Keratinocyte (primary cell): ENCODE data around the gene ITGA2. TPM values are rescaled to one million over a fixed set of nuclear protein-coding genes. Genes with fewer than 3 reads are reported as not detected.
A peak's percentile ranks its signal among the peaks of the same experiment; 100 is the strongest.

Experiments
- DNase-seq: peaks from one replicate; pipeline ENCODE4 v3.0.0-alpha.2; 2011; ENCODE audit warnings: low read depth, missing footprints, low spot score
- FAIRE-seq: peaks from 2 replicates; lab custom pipeline; 2011; peaks lifted over from hg19 to GRCh38; lab: Jason Lieb, UNC
- H2AFZ ChIP-seq: 2 replicates; pipeline ENCODE4 v1.6.0; 2012; ENCODE audit warnings: low read length, control low read depth, inconsistent platforms; ENCODE audit not compliant: control insufficient read depth
- H3K27ac ChIP-seq: 2 replicates; pipeline ENCODE4 v1.5.1; 2011; ENCODE audit warnings: low read length; ENCODE audit not compliant: control insufficient read depth, insufficient read depth
- H3K27me3 ChIP-seq: 3 replicates; pipeline ENCODE4 v1.6.0; 2011; ENCODE audit warnings: low read length; ENCODE audit not compliant: control insufficient read depth, insufficient read depth; ENCODE audit errors: extremely low read depth
- H3K36me3 ChIP-seq, 2 experiments: 2 replicates in 1 of 2; 3 replicates in 1 of 2; pipeline ENCODE4 v1.5.1; 2011; ENCODE audit warnings: low read length in 2 of 2, mild to moderate bottlenecking in 1 of 2; ENCODE audit not compliant: control insufficient read depth in 2 of 2, insufficient read depth in 2 of 2; ENCODE audit errors: extremely low read depth in 1 of 2
- H3K4me1 ChIP-seq: 3 replicates; pipeline ENCODE4 v1.5.1; 2011; ENCODE audit warnings: low read length; ENCODE audit not compliant: control insufficient read depth, insufficient read depth; ENCODE audit errors: extremely low read depth
- H3K4me2 ChIP-seq: 3 replicates; pipeline ENCODE4 v1.6.0; 2011; ENCODE audit warnings: low read depth, low read length; ENCODE audit not compliant: control insufficient read depth, insufficient read depth; ENCODE audit errors: extremely low read depth
- H3K4me3 ChIP-seq, 3 experiments: fragments of 200-600 bp in 1 of 3; sonication (generic) in 1 of 3; 2 replicates in 2 of 3; 3 replicates in 1 of 3; pipeline ENCODE4 v1.5.1; 2011 to 2016; ENCODE audit warnings: low read length in 3 of 3, mild to moderate bottlenecking in 3 of 3, control low read depth in 2 of 3, inconsistent platforms in 1 of 3, low read depth in 1 of 3, mixed read lengths in 1 of 3, mixed run types in 1 of 3, moderate library complexity in 1 of 3; ENCODE audit not compliant: control insufficient read depth in 2 of 3, insufficient read depth in 2 of 3; ENCODE audit errors: extremely low read depth in 1 of 3
- H3K79me2 ChIP-seq: 2 replicates; pipeline ENCODE4 v1.6.0; 2012; ENCODE audit warnings: low read length; ENCODE audit not compliant: control insufficient read depth, insufficient read depth
- H3K9ac ChIP-seq: 3 replicates; pipeline ENCODE4 v1.6.0; 2011; ENCODE audit warnings: low read length; ENCODE audit not compliant: control insufficient read depth, insufficient read depth; ENCODE audit errors: extremely low read depth
- H3K9me1 ChIP-seq: 3 replicates; pipeline ENCODE4 v1.6.0; 2011; ENCODE audit warnings: low read length; ENCODE audit not compliant: control insufficient read depth, insufficient read depth; ENCODE audit errors: extremely low read depth
- H3K9me3 ChIP-seq: 2 replicates; pipeline ENCODE4 v1.5.1; 2012; ENCODE audit warnings: low read depth, low read length; ENCODE audit not compliant: control insufficient read depth
- H4K20me1 ChIP-seq: 3 replicates; pipeline ENCODE4 v1.6.0; 2011; ENCODE audit warnings: low read length; ENCODE audit not compliant: control insufficient read depth, insufficient read depth; ENCODE audit errors: extremely low read depth
- EZH2 ChIP-seq: IDR thresholded peaks from one replicate; pipeline ENCODE4 v1.6.1; 2012; ENCODE audit warnings: inconsistent platforms, mild to moderate bottlenecking, low read length, moderate library complexity
- dilution Hi-C: fragments of 300-500 bp; cut with MboI; formaldehyde crosslinking; loops from one replicate; pipeline ENCODE4 v1.7.0; 2020; ENCODE audit warnings: low sequenced_read_pairs; ENCODE audit not compliant: extremely low pct_ligation_motif_present
- polyA plus RNA-seq, 5 experiments: library from polyadenylated mRNA; depleted of rRNA in 3 of 5; stranded (reverse) in 3 of 5; stranded (forward) in 1 of 5; unstranded in 1 of 5; fragments of >200 nt; gene quantifications; 1 replicate in 1 of 5; 2 replicates in 3 of 5; 3 replicates in 1 of 5; pipeline versions ENCODE4 v1.2.1 to v1.2.3, GENCODE V29; 2011 to 2012; ENCODE audit warnings: missing spikeins in 2 of 5, low read depth in 1 of 5, low replicate concordance in 1 of 5
- TF ChIP-seq, protein P1 (sequence below), 3 experiments: IDR thresholded peaks in 1 of 3; conservative IDR thresholded peaks in 1 of 3; optimal IDR thresholded peaks in 1 of 3; 2 replicates in 2 of 3; 3 replicates in 1 of 3; pipeline versions ENCODE3 to v1.5.1; 2011; ENCODE audit warnings: low read length in 3 of 3, mild to moderate bottlenecking in 3 of 3, moderate library complexity in 2 of 3, control low read depth in 1 of 3, inconsistent platforms in 1 of 3; ENCODE audit not compliant: insufficient read depth in 2 of 3; ENCODE audit errors: extremely low read depth in 1 of 3

ITGA2 gene
- polyA plus RNA-seq, 1 donor (not counting 4 experiments of a cell fraction or from before 2014, with no cell fraction given) = 112 TPM

DNA sequence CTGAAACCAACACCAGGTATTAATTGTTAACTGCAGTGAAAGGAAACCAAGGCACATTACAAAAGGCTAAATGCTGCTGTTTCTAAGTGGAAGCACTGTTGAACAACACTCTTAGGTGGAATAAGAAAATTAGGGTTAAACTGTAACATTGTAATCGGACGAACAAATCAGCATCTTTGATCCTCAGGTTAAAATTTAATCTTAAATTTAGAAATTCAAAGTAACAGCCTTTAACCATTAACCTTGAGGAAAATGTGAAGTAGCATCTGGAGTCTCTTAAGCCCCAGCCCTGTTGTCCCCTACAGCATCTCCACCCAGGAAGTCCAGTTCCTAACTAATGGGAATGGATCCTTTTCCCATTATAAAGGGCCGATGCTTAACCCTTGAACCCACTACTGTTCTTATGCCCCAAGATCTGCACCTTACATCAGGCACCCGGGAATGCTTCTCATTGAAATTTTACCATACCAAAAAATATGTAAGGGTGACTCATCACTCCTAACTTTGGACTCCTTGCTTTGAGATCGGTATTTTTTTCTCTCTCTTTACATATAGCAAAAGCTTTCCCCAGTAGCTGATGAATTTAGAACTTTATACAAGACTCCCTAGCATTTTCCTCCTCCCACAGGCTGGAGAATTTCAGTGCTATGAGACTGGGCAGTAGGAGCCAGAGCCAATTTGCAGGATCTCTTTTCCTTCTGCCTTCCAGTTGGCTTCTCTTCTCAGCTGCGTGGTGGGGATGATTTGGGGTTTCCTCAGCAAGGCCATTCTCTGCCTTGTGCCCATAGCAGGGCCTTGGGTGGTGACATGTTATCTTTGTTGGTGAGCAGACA lies 32.0 kb upstream of the ITGA2 start:
- Histone ChIP-seq H3K4me3 (no peak overlapping the region), H4K20me1 (no peaks in the 10 kb centered on the region), H3K79me2 (no peaks in the 10 kb centered on the region), H3K27ac (no peak overlapping the region), H2AFZ (peak overlapping the region; percentile 61), H3K4me1 (peaks cover 22% of the 10 kb centered on the region), H3K4me2 (peak overlapping the region; percentile 34), H3K36me3 (no peaks in the 10 kb centered on the region), H3K9me1 (no peaks in the 10 kb centered on the region), H3K27me3 (no peaks in the 10 kb centered on the region), H3K9ac (no peak overlapping the region), H3K9me3 (no peaks in the 10 kb centered on the region)
- dilution Hi-C loops = no loop called here
- TF ChIP-seq, protein P1, sequence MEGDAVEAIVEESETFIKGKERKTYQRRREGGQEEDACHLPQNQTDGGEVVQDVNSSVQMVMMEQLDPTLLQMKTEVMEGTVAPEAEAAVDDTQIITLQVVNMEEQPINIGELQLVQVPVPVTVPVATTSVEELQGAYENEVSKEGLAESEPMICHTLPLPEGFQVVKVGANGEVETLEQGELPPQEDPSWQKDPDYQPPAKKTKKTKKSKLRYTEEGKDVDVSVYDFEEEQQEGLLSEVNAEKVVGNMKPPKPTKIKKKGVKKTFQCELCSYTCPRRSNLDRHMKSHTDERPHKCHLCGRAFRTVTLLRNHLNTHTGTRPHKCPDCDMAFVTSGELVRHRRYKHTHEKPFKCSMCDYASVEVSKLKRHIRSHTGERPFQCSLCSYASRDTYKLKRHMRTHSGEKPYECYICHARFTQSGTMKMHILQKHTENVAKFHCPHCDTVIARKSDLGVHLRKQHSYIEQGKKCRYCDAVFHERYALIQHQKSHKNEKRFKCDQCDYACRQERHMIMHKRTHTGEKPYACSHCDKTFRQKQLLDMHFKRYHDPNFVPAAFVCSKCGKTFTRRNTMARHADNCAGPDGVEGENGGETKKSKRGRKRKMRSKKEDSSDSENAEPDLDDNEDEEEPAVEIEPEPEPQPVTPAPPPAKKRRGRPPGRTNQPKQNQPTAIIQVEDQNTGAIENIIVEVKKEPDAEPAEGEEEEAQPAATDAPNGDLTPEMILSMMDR (optimal IDR thresholded peaks at IDR 0.05 in 1 of 3, IDR thresholded peaks at IDR 0.05 in 1 of 3, conservative IDR thresholded peaks at IDR 0.05 in 1 of 3; ENCODE audit: extremely low read depth in 1 of 3, insufficient read depth in 2 of 3, low read length in 3 of 3) = no peak
- TF ChIP-seq EZH2 = no peak
- DNase-seq (no peak), FAIRE-seq (peak; percentile 53)

- H3K9ac ChIP-seq = no peak overlapping the region
- peak overlapping the region in 1 of 3 experiments; percentile 36 for H3K4me3 ChIP-seq
- H3K4me1 ChIP-seq = peaks cover 31% of the 10 kb centered on the region
- FAIRE-seq (peak; percentile 99), DNase-seq (peak; percentile 69)
- no peaks in the 10 kb centered on the region for H3K9me3 ChIP-seq
- dilution Hi-C loops = no loop called here
- no peak overlapping the region for H2AFZ ChIP-seq
- H3K79me2 ChIP-seq = no peaks in the 10 kb centered on the region
- no peaks in the 10 kb centered on the region for H3K36me3 ChIP-seq
- no peaks in the 10 kb centered on the region for H4K20me1 ChIP-seq
- peak overlapping the region; percentile 37 for H3K27ac ChIP-seq
- TF ChIP-seq, protein P1 (optimal IDR thresholded peaks at IDR 0.05 in 1 of 3, IDR thresholded peaks at IDR 0.05 in 1 of 3, conservative IDR thresholded peaks at IDR 0.05 in 1 of 3; ENCODE audit: extremely low read depth in 1 of 3, insufficient read depth in 2 of 3, low read length in 3 of 3) = no peak
- no peak for TF ChIP-seq EZH2
- no peaks in the 10 kb centered on the region for H3K27me3 ChIP-seq
- no peaks in the 10 kb centered on the region for H3K9me1 ChIP-seq
- peak overlapping the region; percentile 59 for H3K4me2 ChIP-seq
Observed at GRCh38 chr5:52961274-52961681, 27.9 kb upstream of the ITGA2 start.
